Pancreas (tissue), 10 donors: ENCODE data around the gene GNAS-AS1. TPM values are rescaled to one million over a fixed set of nuclear protein-coding genes. Genes with fewer than 3 reads are reported as not detected.

Experiments
- ATAC-seq, 4 donors: fragments of 200-7000 bp; cut with Tn5 transposase; one replicate each; pipeline versions ENCODE4 v1.8.0 to v1.9.1; 2020; ENCODE audit warnings: mild to moderate bottlenecking in 4 of 4, moderate library complexity in 4 of 4
- DNase-seq, 6 donors: peaks; one replicate each; pipeline ENCODE4 v3.0.0-alpha.2; 2020
- FAIRE-seq: peaks from 2 replicates; lab custom pipeline; 2012; peaks lifted over from hg19 to GRCh38; lab: Jason Lieb, UNC
- H3K27ac ChIP-seq, 4 donors: fragments of 200-600 bp; sonication (generic); 1 replicate in 3 of 4; 2 replicates in 1 of 4; pipeline versions ENCODE4 v1.5.0 to v1.8.0; 2020
- H3K27me3 ChIP-seq, 4 donors: fragments of 200-600 bp; one replicate each; pipeline ENCODE4 v1.8.0; 2021
- H3K36me3 ChIP-seq, 3 donors: fragments of 200-600 bp; sonication (generic) in 1 of 3; one replicate each; pipeline versions ENCODE4 v1.5.0 to v1.8.0; 2020 to 2021
- H3K4me1 ChIP-seq, 3 donors: fragments of 200-600 bp; one replicate each; pipeline ENCODE4 v1.8.0; 2021
- H3K4me3 ChIP-seq, 4 donors: fragments of 200-600 bp; sonication (generic) in 2 of 4; one replicate each; pipeline versions ENCODE4 v1.5.0 to v1.8.0; 2020 to 2021
- H3K9me3 ChIP-seq, 4 donors: fragments of 200-600 bp; one replicate each; pipeline ENCODE4 v1.8.0; 2021
- WGBS, 2 donors: extraction: QIAGEN DNeasy Blood & Tissue Kit; methylation state at CpG; one replicate each; pipeline ENCODE4 v1.1.7; 2013; 5-methylcytosine and 5-hydroxymethylcytosine counted together
- intact Hi-C, 3 donors: fragments of 100-400 bp; cut with DNase I; formaldehyde crosslinking; loops; one replicate each; pipeline versions ENCODE4 v1.11.1 to v1.14.2; 2022
- polyA plus RNA-seq, 2 donors: library from polyadenylated mRNA; stranded (reverse); fragments of 200-250 nt; gene quantifications; one replicate each; pipeline ENCODE4 v1.2.3, GENCODE V29; 2013
- total RNA-seq, 6 donors: library from RNA; stranded (reverse); fragmentation: NEBNext Ultra II Directional in 4 of 6; extraction: Animal tissue kit (Norgen Biotek cat#: 25700) in 4 of 6; gene quantifications; one replicate each; pipeline versions ENCODE4 v1.2.1 to v1.2.4, GENCODE V29; 2021 to 2023
- TF ChIP-seq, protein P1 (sequence below), 4 donors: fragments of 200-600 bp; sonication (generic) in 3 of 4; IDR thresholded peaks; one replicate each; pipeline versions ENCODE4 v1.5.0 to v1.8.0; 2021; ENCODE audit warnings: antibody characterized with exemption in 4 of 4
- donor health status: healthy with polysubstance abuse.
- donor health status: DM: no; HTN: no; CAD: no; lungs with moderate emphysema.
- donor health status: DM: no; HTN: no; CAD: no.
- donor health status: control.
- donor health status: control.
- donor health status: Bipolar disorder and iron deficiency.
- donor health status: DM: yes; HTN: yes; CAD: no.
- donor health status: DM: no; HTN: no; CAD: no.
- donor health status: DM: no; HTN: no; CAD: no.
- donor health status: DM: yes; HTN: yes; CAD: no.

GNAS-AS1 gene
- total and polyA plus RNA-seq, 8 donors = 0.47 to 2.8 (median 0.58) TPM

DNA sequence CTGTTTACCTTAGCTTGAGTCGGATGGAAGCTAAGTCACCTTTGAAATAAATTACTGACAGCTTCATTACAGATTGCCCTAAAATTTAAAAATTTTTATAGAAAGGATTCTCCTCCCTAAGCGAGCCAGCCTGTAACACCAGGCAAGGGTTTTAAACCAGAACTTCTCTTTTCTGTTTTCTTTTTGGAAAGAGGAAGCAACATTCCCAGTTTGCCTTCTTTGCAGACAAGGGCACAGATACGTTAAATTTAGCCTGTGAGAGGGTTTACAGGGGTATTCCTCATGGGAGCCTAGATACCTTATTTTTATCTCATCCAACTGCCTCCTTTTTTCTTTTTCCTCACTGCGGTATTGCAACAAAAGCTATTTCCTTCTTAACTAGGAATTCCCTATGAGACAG lies 46.8 kb upstream of the GNAS-AS1 start:
- Histone ChIP-seq H3K4me3 (no peak overlapping the region), H3K36me3 (no peaks in the 10 kb centered on the region), H3K27me3 (no peaks in the 10 kb centered on the region), H3K27ac (peak overlapping the region in 1 of 4 donors; percentile 1), H3K9me3 (no peaks in the 10 kb centered on the region), H3K4me1 (peaks cover 25 to 48% (median 44%) of the 10 kb centered on the region in 3 donors)
- no peak for DNase-seq
- 58 to 62% methylated on average over 4 of the region's 4 CpGs for WGBS, 2 donors
- FAIRE-seq = no peak
- intact Hi-C loops = loop anchor here in 1 of 3 donors (10.0 kb wide), 1 partner anchor 77 kb away; no protein-coding TSS in a partner anchor
- TF ChIP-seq, protein P1, sequence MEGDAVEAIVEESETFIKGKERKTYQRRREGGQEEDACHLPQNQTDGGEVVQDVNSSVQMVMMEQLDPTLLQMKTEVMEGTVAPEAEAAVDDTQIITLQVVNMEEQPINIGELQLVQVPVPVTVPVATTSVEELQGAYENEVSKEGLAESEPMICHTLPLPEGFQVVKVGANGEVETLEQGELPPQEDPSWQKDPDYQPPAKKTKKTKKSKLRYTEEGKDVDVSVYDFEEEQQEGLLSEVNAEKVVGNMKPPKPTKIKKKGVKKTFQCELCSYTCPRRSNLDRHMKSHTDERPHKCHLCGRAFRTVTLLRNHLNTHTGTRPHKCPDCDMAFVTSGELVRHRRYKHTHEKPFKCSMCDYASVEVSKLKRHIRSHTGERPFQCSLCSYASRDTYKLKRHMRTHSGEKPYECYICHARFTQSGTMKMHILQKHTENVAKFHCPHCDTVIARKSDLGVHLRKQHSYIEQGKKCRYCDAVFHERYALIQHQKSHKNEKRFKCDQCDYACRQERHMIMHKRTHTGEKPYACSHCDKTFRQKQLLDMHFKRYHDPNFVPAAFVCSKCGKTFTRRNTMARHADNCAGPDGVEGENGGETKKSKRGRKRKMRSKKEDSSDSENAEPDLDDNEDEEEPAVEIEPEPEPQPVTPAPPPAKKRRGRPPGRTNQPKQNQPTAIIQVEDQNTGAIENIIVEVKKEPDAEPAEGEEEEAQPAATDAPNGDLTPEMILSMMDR (IDR thresholded peaks at IDR 0.05) = no peak
- no peak for ATAC-seq

DNA sequence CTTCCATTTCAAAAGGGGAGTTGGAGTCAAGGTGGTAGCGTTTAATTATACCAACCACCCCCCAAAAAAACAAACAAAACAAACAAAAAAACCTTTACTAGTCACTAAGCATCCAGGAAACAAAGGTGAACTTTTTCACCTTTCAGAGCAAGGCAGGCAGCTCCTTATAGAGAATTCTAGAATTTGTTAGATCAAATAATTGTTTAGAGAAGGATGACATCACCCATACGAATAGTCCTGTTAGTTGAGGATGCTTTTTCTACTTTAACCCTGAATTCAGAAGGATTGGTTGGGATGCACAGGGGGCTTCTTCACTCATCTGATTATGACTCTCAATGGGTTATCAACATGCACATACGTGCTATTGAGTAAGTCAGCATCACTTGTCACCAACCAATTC lies 46.1 kb upstream of the GNAS-AS1 start:
- Histone ChIP-seq H3K36me3 (no peaks in the 10 kb centered on the region), H3K4me1 (peaks cover 25 to 48% (median 44%) of the 10 kb centered on the region in 3 donors), H3K4me3 (no peak overlapping the region), H3K9me3 (no peaks in the 10 kb centered on the region), H3K27me3 (no peaks in the 10 kb centered on the region), H3K27ac (peak overlapping the region in 2 of 4 donors; percentile 0 to 44)
- DNase-seq (no peak), FAIRE-seq (no peak), ATAC-seq (no peak)
- 31 to 37% methylated on average over 3 of the region's 3 CpGs for WGBS, 2 donors
- TF ChIP-seq, protein P1 (IDR thresholded peaks at IDR 0.05) = no peak
- intact Hi-C loops = loop anchor here in 1 of 3 donors (10.0 kb wide), 1 partner anchor 78 kb away; no protein-coding TSS in a partner anchor

DNA sequence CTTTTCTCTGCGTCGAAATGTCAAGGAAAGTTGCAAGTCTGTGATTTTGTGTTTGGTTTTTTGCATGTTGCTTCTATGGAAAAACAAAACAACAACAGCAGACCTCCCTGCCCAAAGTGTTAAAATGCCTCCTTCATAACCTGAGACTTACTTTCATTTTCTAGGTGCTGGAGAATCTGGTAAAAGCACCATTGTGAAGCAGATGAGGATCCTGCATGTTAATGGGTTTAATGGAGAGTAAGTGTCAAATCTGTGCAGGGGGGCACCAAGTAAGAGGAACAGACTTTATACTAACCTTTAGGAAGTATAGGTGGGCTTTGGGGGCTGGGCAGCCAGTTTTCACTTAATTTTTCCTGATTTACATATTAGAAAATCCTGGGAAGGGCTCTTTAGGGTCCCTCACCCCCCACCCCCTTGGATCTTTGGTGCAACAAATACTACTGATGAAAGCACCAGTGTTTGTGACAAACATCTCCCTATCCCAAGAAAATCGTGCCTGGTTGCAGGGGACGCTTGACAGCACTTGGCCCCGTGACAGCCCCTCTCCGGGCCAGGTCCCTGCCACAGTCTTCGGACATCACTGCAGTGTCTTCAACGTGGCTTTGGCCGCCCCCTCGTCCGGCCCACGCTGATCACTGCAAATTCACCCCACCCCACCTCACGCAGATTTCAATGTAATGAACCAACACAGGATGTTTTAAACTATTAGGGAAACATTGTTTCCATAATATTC lies 44.9 kb upstream of the GNAS-AS1 start:
- no peak overlapping the region for H3K4me3 ChIP-seq

DNA sequence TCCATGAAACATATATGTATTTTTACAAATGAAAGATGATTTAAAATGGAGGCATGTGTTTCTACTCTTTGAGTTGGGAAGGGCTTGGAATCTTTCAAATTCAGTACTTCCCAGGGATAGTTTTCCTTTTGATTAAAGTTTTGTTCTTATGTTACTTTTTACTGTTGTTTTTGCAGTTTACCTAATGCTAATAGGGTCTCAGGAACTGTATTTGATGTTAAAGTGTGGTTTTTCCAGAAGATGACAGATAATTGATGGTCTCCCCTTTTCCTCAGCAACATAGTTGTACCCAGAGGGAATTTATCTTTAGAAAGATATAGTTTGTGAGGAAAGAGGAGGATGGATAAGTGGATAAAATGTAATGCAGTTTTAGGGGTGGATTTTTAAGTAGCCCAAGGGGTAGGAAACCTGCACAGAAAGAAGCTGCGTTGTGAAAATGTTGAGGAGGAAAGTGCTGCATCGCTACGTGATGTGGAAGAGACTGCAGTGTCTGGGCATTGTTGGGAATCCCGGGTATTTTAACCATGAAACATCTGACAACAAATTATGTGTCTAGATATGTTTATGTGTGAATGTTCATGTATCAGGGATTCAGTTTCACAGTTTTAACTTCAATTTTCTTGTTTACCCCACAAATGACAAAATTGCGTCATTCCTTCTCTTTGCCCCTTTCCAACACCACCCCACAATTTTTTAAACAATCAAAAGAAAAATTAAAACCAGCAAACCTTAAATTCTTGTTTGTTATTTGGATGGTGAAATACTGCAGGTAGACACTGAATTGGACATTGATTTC lies 44.1 kb upstream of the GNAS-AS1 start:
- peaks cover 25 to 48% (median 44%) of the 10 kb centered on the region in 3 donors for H3K4me1 ChIP-seq
- no peaks in the 10 kb centered on the region for H3K36me3 ChIP-seq
- TF ChIP-seq, protein P1 (IDR thresholded peaks at IDR 0.05) = no peak
- H3K9me3 ChIP-seq = no peaks in the 10 kb centered on the region
- H3K27me3 ChIP-seq = no peaks in the 10 kb centered on the region
- intact Hi-C loops = loop anchor here in 1 of 3 donors (10.0 kb wide), 1 partner anchor 80 kb away; no protein-coding TSS in a partner anchor
- peak overlapping the region in 2 of 4 donors; percentile 44 to 98 for H3K27ac ChIP-seq
- peak overlapping the region in 2 of 4 donors; percentile 57 to 68 for H3K4me3 ChIP-seq
- 32 to 42% methylated on average over 5 of the region's 5 CpGs for WGBS, 2 donors
- ATAC-seq (no peak), DNase-seq (no peak), FAIRE-seq (no peak)

More for the DNA sequence above, 44.9 kb upstream of the GNAS-AS1 start:
- H3K27ac ChIP-seq = peak overlapping the region in 2 of 4 donors; percentile 0 to 44
- H3K27me3 ChIP-seq = no peaks in the 10 kb centered on the region
- FAIRE-seq (no peak), ATAC-seq (no peak), DNase-seq (no peak)
- TF ChIP-seq, protein P1 (IDR thresholded peaks at IDR 0.05) = no peak
- intact Hi-C loops = loop anchor here in 1 of 3 donors (10.0 kb wide), 1 partner anchor 79 kb away; no protein-coding TSS in a partner anchor
- no peaks in the 10 kb centered on the region for H3K9me3 ChIP-seq
- no peaks in the 10 kb centered on the region for H3K36me3 ChIP-seq
- peaks cover 25 to 48% (median 44%) of the 10 kb centered on the region in 3 donors for H3K4me1 ChIP-seq
- WGBS, 2 donors = 49% methylated on average over 13 of the region's 13 CpGs
